H7 (cell line): Measurements from ENCODE around the gene ADGRB3. TPM values are rescaled to one million over a fixed set of nuclear protein-coding genes. Genes with fewer than 3 reads are reported as not detected.
"Not testable (repeated sequence)": the region's sequence is repeated elsewhere in the genome, so short reads cannot be mapped to it uniquely, and the experiment has no call there.

Experiments
- DNase-seq: peaks from one replicate; pipeline ENCODE4 v3.0.0; 2012
- H3K27me3 ChIP-seq: 2 replicates; pipeline ENCODE4 v1.6.0; 2011; ENCODE audit warnings: mild to moderate bottlenecking, low read length; ENCODE audit not compliant: control insufficient read depth, insufficient read depth
- H3K36me3 ChIP-seq: replicated peaks from 2 replicates; pipeline ENCODE4 v1.5.1; 2011; ENCODE audit warnings: low read length; ENCODE audit not compliant: control insufficient read depth, insufficient read depth
- H3K4me3 ChIP-seq: 2 replicates; pipeline ENCODE4 v1.5.1; 2011; ENCODE audit warnings: low read depth, mild to moderate bottlenecking, control low read depth, low read length, moderate library complexity; ENCODE audit not compliant: insufficient read depth
- total RNA-seq: library from RNA; depleted of rRNA; stranded (reverse); fragments of >200 nt; shearing (Covaris generic); gene quantifications from 2 replicates; pipeline ENCODE4 v1.2.3, GENCODE V29; 2014

The ADGRB3 gene
- total RNA-seq, 1 experiment from 2014 or later, result 0.21 TPM

- Histone ChIP-seq H3K4me3 (no peak overlapping the region), H3K36me3 (no peaks in the 10 kb centered on the region), H3K27me3 (no peaks in the 10 kb centered on the region)
- DNase-seq, result no peak
Measured at GRCh38 chr6:69261010-69261409, 625.9 kb downstream of the ADGRB3 start.

- Histone ChIP-seq H3K36me3 (no peaks in the 10 kb centered on the region), H3K4me3 (no peak overlapping the region), H3K27me3 (no peaks in the 10 kb centered on the region)
- DNase-seq, result no peak
Measured at GRCh38 chr6:69263297-69263696, 628.2 kb downstream of the ADGRB3 start.

DNA sequence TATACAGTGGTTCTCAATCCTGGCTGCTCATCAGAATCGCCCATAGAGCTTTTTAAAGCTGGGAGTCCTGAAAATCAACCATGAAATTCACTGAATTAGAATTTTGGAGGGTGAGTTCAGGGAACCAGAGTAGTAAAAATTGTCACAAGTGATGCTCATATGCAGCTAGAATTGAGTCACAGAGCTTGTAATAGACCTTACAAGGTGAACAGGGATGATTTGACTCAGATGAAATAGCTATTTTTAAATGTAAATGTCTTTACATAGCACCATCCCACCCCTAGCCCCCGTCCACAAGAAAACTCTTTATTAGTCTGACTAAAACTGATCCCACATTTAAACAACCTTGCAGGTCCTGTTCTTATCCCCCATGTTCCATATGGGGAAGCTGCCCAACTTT lies 630.0 kb downstream of the ADGRB3 start:
- Histone ChIP-seq H3K27me3 (no peaks in the 10 kb centered on the region), H3K36me3 (no peaks in the 10 kb centered on the region), H3K4me3 (no peak overlapping the region)
- no peak for DNase-seq

DNA sequence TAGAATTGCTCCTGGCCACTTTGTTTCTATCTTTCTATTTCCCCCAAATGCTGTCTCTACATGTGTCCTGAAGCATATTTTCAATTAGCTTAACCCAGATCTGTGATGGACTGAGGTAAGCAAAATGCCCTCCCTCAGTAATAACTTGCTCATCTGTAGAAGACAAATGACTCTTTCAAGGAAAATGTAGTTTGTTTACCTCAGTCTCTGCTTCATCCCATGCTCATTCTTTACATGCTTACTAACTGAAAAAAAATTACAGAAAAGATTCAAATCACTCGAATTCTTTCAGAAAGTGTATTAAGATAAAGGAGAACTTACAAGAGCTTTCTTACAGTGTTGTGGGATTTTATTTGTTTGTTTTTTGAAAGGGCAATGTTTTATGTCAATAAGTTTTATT lies 630.6 kb downstream of the ADGRB3 start:
- no peak for DNase-seq
- Histone ChIP-seq H3K36me3 (no peaks in the 10 kb centered on the region), H3K27me3 (no peaks in the 10 kb centered on the region), H3K4me3 (no peak overlapping the region)

DNA sequence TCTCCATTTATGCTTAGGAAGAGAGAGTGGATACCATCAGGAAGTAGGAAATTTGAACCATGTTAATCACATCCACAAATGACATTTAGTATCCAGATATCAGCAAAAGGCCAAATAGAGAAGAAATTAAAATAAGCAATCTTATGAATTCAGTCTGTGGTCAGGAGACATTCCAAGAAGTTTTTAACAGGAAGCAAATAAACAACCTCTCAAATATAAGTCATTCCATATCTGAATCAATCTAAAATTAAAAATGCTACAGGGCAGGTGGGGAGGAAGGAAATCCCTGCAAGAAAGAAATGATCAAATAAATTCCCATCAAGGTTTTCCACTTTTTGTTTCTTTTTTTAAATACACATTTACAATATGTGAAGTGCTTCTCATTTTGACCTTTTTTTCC lies 641.1 kb downstream of the ADGRB3 start:
- no peaks in the 10 kb centered on the region for H3K27me3 ChIP-seq
- no peak for DNase-seq
- H3K4me3 ChIP-seq, result no peak overlapping the region
- no peaks in the 10 kb centered on the region for H3K36me3 ChIP-seq

- Histone ChIP-seq H3K27me3 (no peaks in the 10 kb centered on the region), H3K36me3 (no peaks in the 10 kb centered on the region), H3K4me3 (no peak overlapping the region)
- no peak for DNase-seq
Measured at GRCh38 chr6:69279805-69280204, 644.7 kb downstream of the ADGRB3 start.

DNA sequence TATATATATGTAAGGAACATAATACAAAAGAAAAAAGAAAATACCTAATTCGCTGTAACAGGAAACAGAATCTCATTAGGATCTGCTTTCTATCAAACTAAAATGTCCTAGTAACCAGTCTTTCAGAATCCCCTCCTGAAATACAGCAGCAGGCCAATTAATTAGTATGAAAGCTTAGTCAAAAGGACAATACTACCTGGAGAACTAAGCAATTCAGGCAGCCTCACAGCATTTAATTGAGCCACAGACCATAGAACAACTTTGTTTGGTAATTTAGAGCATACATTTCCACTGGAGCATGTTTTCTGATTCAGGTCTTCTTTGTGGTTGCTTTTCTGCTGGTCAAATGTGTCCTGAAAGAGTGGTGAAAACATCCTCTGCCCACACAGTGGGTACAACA lies 645.8 kb downstream of the ADGRB3 start:
- no peak for DNase-seq

GRCh38 chr6:69284176-69284730 lies 649.2 kb downstream of the ADGRB3 start:
- Histone ChIP-seq H3K4me3 (no peak overlapping the region), H3K27me3 (no peaks in the 10 kb centered on the region), H3K36me3 (no peaks in the 10 kb centered on the region)
- no peak for DNase-seq

More for the DNA sequence above, 645.8 kb downstream of the ADGRB3 start:
- no peak overlapping the region for H3K4me3 ChIP-seq
- H3K27me3 ChIP-seq, result no peaks in the 10 kb centered on the region
- no peaks in the 10 kb centered on the region for H3K36me3 ChIP-seq

DNA sequence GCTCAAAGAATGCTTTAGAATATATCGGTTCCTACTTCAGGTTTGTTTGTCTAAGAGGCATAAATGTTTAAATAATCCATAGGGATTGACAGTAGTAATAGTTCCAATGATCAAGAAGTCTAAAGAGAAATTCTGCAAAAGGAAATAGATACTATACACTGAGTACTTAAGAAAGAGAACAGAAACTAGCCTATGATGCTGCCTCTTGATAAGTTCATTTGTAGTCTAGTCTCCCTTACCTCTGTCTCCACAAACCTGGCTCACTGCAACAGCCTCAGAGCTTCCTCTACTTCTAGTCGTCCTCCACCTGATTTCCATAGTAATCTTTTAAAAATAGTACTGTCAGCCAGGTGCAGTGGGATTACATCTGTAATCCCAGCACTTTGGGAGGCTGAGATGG lies 650.0 kb downstream of the ADGRB3 start:
- Histone ChIP-seq H3K36me3 (no peaks in the 10 kb centered on the region), H3K4me3 (no peak overlapping the region), H3K27me3 (no peaks in the 10 kb centered on the region)
- no peak for DNase-seq

GRCh38 chr6:69286331-69286730 lies 651.2 kb downstream of the ADGRB3 start:
- H3K36me3 ChIP-seq, result no peaks in the 10 kb centered on the region
- no peak overlapping the region for H3K4me3 ChIP-seq
- H3K27me3 ChIP-seq, result no peaks in the 10 kb centered on the region
- DNase-seq, result no peak

GRCh38 chr6:69288198-69288597 lies 653.1 kb downstream of the ADGRB3 start:
- H3K27me3 ChIP-seq, DNase-seq, H3K4me3 ChIP-seq, H3K36me3 ChIP-seq: not testable (repeated sequence)

DNA sequence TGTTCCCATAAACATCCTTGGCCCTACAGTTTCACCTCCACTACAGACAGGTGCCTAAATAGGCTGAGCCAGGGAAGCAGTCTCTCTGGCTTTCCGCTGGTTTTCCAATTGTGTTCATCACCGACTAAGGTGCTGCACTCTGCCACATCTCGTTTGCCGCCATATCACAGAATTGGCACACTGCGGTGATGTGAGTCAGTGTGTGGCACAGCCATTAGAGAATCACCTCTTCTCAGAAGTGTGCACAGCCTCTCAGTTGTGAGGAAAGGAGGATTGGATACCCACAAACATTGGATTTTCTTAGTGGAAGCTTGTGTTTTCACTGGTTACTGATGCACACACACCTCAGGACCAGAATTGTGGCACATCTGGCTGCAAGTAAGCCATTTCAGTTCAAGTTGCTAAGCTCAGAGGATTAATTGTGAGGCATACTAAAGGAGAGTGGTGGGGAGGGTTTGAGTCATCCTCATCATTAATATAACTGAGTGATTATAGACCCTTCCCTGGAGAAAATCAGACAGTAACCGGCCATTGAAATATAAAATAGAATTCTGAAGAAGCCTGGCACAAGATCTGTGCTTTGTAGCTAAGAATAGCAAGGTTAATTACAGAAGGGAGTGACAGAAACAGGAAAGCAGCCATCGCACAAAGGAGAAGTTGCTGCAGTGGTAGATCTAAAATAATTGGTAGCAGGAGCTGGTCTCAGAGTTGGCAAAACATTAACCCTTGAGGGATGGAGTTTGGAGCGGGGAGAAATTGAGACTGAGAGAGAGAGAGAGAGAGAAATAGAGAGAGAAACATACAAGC lies 654.8 kb downstream of the ADGRB3 start:
- H3K36me3 ChIP-seq, result no peaks in the 10 kb centered on the region
- H3K4me3 ChIP-seq, result no peak overlapping the region
- H3K27me3 ChIP-seq, result no peaks in the 10 kb centered on the region
- DNase-seq, result no peak

- DNase-seq, result no peak
- Histone ChIP-seq H3K27me3 (no peaks in the 10 kb centered on the region), H3K4me3 (no peak overlapping the region), H3K36me3 (no peaks in the 10 kb centered on the region)
Measured at GRCh38 chr6:69293471-69293870, 658.4 kb downstream of the ADGRB3 start.

GRCh38 chr6:69294407-69294806 lies 659.3 kb downstream of the ADGRB3 start:
- no peak for DNase-seq
- Histone ChIP-seq H3K27me3 (no peaks in the 10 kb centered on the region), H3K36me3 (no peaks in the 10 kb centered on the region), H3K4me3 (no peak overlapping the region)

DNA sequence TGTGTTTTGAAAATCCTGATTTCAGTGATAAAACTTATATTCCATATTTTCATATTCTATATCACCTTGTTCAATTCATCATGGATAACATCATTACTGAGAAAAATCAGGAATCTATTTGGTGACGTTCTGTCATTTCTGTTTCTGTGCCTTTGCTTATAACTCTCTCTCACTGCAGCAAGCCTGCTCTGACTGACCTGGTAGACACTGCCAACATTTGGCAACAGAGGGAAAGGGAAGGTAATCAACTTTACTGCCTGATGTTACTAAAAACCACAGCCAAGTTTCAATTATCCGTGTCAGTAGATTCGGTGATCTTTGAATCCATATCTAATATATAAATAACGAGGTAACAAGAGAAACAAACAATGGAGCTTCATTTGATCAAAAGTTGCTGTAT lies 659.8 kb downstream of the ADGRB3 start:
- no peak for DNase-seq
- H3K36me3 ChIP-seq, result no peaks in the 10 kb centered on the region
- H3K4me3 ChIP-seq, result no peak overlapping the region
- no peaks in the 10 kb centered on the region for H3K27me3 ChIP-seq
